22Rv1 (cell line): ENCODE measurements around the gene CDK14.

Source experiments
- H3K27ac ChIP-seq: fragments of 450-650 bp; 2 replicates; pipeline ENCODE4 v1.5.1; 2017
- ZFX ChIP-seq: fragments of 450-650 bp; IDR thresholded peaks from 2 replicates; pipeline ENCODE4 v1.6.1; 2017; ENCODE audit warnings: antibody characterized with exemption, borderline replicate concordance
- TF ChIP-seq, protein P1 (sequence below): fragments of 450-650 bp; IDR thresholded peaks from 2 replicates; pipeline ENCODE4 v1.5.1; 2017; ENCODE audit warnings: mild to moderate bottlenecking

CDK14 gene

GRCh38 chr7:91043924-91044645 is 448.0 kb downstream of the CDK14 start:
- no peak overlapping the region for H3K27ac ChIP-seq
- TF ChIP-seq, protein P1, sequence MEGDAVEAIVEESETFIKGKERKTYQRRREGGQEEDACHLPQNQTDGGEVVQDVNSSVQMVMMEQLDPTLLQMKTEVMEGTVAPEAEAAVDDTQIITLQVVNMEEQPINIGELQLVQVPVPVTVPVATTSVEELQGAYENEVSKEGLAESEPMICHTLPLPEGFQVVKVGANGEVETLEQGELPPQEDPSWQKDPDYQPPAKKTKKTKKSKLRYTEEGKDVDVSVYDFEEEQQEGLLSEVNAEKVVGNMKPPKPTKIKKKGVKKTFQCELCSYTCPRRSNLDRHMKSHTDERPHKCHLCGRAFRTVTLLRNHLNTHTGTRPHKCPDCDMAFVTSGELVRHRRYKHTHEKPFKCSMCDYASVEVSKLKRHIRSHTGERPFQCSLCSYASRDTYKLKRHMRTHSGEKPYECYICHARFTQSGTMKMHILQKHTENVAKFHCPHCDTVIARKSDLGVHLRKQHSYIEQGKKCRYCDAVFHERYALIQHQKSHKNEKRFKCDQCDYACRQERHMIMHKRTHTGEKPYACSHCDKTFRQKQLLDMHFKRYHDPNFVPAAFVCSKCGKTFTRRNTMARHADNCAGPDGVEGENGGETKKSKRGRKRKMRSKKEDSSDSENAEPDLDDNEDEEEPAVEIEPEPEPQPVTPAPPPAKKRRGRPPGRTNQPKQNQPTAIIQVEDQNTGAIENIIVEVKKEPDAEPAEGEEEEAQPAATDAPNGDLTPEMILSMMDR: no peak

- no peak for TF ChIP-seq ZFX
- TF ChIP-seq, protein P1: no peak
- H3K27ac ChIP-seq: no peak overlapping the region
These were observed 449.5 kb downstream of the CDK14 start for GRCh38 chr7:91045606-91046005.

DNA sequence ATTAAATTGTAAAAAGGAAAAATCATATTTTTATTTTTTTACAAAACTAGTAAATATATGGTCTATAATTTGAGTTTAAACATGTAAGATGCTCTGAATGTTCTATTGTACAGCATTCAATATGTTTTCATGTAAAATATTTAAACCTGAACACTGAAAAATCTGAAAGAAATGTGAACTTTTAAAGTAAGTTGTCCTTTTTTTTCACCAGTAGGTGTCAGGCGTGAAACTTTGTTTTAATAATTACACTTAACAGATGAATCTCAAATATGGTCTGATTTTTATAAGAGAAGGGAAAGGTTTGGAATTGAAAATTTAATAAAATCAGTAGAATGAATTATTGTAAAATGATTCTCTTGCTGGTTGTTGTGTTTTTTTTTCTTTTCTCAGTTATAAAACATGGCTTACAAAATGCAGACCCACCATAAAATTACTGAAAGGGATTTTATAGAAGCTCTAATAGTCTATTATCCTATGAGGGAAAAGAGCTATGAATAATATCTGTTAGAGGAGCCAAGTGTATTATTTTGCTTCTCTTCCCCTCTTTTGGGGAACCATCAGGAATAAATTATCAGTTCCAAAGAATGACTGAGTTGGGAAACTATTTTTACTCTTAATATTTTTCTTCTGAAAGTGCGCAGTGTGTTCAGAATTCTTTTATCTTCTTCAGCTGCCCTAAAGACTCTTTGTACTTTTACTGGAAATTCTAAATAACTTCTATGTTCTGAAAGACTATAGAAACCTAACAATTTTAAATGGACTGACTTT is 450.4 kb downstream of the CDK14 start:
- TF ChIP-seq, protein P1: peak; percentile 50
- TF ChIP-seq ZFX: no peak

DNA sequence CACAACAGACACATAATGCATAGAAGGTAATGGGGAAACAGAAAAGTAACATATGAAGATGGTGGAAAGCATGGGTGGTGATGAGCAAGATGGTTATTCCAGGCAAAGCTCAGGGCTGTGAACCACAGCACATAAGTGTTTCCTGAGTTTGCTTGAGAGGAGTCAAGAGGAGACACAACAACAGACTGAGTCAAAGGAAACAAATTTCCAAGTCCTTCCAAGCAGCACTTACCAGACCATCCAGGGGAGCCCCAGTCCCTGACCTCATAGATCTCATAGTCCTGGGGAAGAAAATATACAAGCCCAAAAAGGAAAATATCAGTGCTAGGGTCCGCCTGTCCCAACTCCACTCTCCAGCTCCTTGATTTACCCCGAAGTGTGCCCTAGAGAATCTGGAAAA is 451.5 kb downstream of the CDK14 start:
- TF ChIP-seq, protein P1: no peak
- TF ChIP-seq ZFX: no peak
- no peak overlapping the region for H3K27ac ChIP-seq

More for the DNA sequence above, 450.4 kb downstream of the CDK14 start:
- no peak overlapping the region for H3K27ac ChIP-seq

- TF ChIP-seq ZFX: no peak
- TF ChIP-seq, protein P1: no peak
- no peak overlapping the region for H3K27ac ChIP-seq
These were observed 454.6 kb downstream of the CDK14 start for GRCh38 chr7:91050677-91051076.

- H3K27ac ChIP-seq: no peak overlapping the region
- TF ChIP-seq, protein P1: no peak
- no peak for TF ChIP-seq ZFX
These were observed 455.8 kb downstream of the CDK14 start for GRCh38 chr7:91051966-91052365.

DNA sequence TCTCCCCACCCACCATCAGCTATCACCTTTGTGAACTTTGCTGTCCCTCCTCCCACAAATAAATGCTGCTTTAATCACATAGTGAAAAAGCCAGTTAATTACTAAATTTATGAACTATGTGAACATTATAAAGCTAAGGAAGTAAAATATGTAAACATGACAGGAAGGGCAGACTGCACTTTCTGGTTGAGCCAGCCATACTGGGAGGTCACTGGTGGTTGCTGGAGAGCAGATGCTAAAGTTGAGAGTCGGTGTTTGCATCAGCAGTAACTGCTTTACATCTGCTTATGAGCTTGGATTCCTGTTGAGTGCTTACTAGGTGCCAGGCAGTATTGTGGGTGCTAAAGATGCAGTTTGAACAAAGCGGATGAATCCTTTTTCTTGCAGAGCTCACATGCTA is 458.3 kb downstream of the CDK14 start:
- no peak for TF ChIP-seq ZFX
- TF ChIP-seq, protein P1: no peak
- H3K27ac ChIP-seq: no peak overlapping the region
